HS-5 (cell line): ENCODE results near the gene PARP12.
"Not testable (repeated sequence)": the region's sequence is repeated elsewhere in the genome, so short reads cannot be mapped to it uniquely, and the experiment has no call there.

Experiments
- DNase-seq: peaks from one replicate; pipeline ENCODE4 v3.0.0-alpha.2; 2012; ENCODE audit warnings: low read depth

PARP12 gene, protein sequence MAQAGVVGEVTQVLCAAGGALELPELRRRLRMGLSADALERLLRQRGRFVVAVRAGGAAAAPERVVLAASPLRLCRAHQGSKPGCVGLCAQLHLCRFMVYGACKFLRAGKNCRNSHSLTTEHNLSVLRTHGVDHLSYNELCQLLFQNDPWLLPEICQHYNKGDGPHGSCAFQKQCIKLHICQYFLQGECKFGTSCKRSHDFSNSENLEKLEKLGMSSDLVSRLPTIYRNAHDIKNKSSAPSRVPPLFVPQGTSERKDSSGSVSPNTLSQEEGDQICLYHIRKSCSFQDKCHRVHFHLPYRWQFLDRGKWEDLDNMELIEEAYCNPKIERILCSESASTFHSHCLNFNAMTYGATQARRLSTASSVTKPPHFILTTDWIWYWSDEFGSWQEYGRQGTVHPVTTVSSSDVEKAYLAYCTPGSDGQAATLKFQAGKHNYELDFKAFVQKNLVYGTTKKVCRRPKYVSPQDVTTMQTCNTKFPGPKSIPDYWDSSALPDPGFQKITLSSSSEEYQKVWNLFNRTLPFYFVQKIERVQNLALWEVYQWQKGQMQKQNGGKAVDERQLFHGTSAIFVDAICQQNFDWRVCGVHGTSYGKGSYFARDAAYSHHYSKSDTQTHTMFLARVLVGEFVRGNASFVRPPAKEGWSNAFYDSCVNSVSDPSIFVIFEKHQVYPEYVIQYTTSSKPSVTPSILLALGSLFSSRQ

DNA sequence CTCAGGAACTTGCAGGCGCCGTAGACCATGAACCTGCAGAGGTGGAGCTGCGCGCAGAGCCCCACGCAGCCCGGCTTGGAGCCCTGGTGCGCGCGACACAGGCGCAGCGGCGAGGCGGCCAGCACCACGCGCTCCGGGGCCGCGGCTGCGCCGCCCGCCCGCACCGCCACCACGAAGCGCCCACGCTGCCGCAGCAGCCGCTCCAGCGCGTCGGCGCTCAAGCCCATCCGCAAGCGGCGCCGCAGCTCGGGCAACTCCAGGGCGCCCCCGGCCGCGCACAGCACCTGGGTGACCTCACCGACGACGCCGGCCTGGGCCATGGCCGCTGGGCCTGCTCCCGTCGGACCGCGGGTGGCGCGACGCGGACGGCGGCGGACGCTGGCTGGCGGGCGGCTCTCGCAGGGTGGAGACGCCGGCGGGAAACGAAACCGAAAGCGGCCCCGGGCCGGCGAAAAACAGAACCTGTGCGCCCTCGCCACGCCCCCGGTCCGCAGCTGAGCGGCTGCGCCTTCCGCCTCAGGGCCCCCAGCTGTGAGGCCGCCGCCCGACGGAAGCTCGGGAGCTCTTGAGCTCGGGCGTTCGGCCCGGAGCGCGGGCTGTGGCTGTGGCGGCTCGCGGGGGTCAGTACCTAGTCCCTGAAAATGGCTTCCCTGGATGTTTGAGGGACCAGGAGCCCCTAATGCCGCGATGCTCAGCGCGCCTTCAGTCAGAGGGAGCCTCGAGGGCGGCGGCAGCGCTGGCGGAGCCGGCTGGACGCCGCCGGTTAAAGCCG is at the start of gene PARP12:
TSS of gene PARP12 (minus strand) at position 424 of the 772 bp plus-strand sequence. CDS start at position 320, 104 bp downstream.
- peak; percentile 33 for DNase-seq

DNA sequence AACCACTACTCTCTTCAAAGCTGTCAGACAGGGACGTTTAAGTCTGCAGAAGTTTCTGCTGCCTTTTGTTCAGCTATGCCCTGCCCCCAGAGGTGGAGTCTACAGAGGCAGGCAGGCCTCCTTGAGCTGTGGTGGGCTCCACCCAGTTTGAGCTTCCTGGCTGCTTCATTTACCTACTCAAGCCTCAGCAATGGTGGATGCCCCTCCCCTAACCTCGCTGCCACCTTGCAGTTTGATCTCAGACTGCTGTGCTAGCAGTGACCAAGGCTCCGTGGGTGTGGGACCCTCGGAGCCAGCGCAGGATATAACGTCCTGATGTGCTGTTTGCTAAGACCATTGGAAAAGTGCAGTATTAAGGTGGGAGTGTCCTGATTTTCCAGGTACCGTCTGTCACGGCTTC is 46.0 kb upstream of the PARP12 start:
- DNase-seq = not testable (repeated sequence)

DNA sequence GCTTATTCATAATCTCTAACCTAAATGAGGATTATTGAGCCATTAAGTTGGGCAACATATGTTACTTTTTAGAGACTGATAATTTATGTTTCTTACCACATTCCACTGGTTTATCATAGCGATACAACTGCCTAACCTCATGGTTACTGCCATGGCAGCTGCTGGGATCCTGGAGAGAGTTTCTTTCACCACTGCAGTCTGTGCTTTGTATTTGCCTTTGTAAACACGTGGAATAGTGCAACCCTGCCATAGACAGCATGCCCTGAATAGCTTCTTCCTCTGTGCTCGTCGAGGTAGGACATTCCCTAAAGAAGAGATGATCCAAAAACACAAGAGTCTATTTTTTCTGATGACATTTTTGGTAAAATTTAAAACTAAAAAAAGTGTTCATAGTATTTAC is 33.7 kb upstream of the PARP12 start:
- no peak for DNase-seq

DNA sequence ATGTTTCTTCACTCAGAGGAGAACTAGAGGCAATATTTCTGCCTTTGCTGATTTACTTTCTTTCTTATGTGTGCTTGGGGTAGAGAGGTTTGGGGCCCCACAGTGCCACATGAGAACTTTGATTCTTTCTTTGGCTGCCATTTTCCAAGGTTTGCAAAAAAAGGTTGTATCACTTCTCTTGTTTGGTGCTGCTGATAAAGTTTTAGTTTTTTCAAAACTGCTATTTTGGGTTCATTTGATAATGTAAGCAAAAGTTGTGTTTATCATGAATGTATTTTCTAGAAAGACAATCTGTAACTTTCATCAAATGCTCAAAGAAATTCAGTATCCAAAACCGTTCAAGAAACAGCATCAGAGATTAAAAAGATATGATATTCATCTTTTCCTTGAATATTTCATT is 30.6 kb upstream of the PARP12 start:
- no peak for DNase-seq

GRCh38 chr7:140085447-140085846 is 22.7 kb upstream of the PARP12 start:
- DNase-seq = no peak

- DNase-seq = no peak
Observed at GRCh38 chr7:140084972-140085371, 22.2 kb upstream of the PARP12 start.

GRCh38 chr7:140084142-140084655 is 21.4 kb upstream of the PARP12 start:
- no peak for DNase-seq

DNA sequence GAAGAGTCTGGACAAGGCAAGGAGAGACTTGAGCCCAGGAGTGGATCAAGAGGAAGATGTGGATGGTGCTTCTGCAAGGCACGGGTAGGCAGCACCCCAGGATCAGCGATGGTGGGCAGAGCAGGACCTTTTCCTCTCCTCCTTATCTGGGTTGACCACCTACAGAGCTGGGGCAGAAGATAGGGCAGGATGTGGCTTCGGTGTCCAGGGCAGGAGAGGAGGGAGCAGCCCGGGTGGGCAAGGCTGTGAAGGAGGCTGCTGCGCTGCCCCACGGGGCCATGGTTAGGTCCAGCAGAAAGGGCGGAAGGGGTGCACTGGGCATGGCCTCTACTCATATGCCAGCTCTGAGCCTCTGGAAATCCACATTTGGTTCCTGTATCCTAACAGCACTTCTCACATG is 20.0 kb upstream of the PARP12 start:
- no peak for DNase-seq

GRCh38 chr7:140081774-140082425 is 19.1 kb upstream of the PARP12 start:
- DNase-seq = no peak

- DNase-seq = no peak
Observed at GRCh38 chr7:140080919-140081318, 18.2 kb upstream of the PARP12 start.

DNA sequence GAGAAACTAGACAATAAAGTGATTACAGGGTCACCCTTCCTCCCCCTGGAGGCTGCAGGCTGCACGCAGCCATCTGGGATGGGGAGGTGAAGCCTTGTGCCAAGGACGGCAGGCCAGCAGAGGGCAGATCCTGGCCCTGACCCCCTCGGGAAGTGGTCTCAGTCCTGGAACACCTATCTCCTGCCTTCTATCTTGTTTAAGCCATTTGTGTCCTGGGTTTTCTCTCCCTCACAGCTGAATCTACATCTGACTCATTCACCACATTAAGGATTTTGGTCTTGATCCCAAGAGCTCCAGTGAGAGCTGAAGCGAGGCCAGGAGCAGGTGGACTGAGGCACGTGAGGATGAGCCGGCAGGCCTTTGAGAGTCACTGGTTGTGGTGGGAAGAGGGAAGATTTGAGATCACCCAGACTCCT is 16.4 kb upstream of the PARP12 start:
- DNase-seq = peak; percentile 54

- no peak for DNase-seq
Observed at GRCh38 chr7:140078392-140078791, 15.6 kb upstream of the PARP12 start.

DNA sequence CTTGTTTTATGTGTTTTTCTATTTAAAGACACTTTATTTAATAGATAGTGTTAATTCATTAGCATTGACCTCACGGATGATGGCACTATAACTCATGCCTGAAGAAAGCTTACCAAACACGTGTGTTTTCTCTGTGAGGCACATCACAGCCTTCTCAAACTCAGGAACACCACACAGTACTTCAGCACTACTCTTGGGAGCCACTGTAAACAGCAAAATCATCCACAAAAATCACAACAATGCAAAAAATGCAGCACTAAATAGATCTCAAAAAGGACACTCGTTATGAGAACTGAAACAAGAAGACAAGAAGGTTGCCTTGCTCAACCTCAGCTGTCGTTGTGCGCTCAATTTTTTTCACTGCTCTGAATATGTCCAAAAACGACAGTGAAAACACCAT is 12.0 kb upstream of the PARP12 start:
- DNase-seq = no peak

DNA sequence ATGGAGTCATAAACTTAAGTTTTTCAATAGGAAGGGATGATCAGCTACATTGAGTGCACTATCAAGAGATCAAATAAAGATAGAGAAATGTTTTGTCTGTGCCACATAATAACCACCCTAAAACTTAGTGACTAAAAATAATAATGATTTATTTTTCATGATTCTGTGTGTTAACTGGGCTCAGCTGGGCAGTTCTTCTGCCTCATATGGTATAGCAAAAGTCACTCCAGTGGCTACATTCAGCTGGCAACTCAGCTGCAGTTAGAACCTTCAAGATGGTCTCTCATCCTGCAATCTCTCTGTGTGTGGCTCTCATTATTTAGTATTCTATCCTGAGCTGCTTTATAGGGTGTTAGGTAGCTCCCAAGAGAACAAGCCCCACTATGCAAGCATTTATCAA is 7.8 kb upstream of the PARP12 start:
- no peak for DNase-seq

DNA sequence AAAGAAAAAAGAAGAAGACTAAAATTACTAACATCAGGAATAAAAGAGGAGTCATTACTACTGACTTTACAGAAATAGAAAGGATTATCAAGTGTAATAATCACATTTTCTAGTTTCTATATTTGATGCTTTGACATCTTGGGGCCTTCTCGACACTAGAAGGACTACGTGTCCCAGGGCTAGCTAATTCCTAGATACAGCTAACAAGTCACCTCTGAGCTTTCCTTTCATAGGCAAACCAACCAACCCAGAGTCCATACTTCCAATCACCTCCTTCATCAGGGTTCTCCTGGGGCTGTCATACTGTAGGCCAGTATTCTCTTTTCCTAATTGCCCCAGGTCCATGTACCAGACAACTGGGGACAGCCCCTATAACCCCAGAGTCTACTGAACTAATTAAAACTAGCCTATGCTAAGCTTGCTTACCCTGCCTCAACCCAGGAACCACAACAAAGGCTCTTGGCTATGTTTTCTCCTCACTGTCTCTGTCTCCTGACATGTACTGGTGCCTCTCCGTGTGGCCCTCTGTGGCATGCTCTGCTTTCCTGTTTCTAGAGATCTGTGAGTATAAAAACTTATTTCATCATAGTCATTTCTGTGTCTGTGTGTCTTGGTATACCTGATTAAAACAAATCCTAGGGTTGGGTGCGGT is 6.7 kb upstream of the PARP12 start:
- no peak for DNase-seq

DNA sequence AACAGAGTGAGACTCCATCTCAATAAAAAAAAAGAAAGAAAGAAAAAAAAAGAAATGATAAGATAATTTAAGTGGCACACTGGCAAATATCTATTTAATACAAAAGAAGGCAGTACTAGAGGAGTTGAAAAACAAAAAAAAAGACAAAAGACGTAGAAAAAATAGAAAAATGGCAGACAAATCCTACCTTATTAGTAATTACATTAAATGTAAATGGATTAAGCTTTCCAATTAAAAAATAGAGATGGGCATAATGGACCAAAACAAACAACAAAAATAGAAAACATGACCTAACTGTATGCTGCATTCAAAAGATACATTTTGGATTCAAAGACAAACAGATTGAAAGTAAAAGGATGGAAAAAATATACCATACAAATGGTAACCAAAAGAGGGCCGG is 5.3 kb upstream of the PARP12 start:
- no peak for DNase-seq

DNA sequence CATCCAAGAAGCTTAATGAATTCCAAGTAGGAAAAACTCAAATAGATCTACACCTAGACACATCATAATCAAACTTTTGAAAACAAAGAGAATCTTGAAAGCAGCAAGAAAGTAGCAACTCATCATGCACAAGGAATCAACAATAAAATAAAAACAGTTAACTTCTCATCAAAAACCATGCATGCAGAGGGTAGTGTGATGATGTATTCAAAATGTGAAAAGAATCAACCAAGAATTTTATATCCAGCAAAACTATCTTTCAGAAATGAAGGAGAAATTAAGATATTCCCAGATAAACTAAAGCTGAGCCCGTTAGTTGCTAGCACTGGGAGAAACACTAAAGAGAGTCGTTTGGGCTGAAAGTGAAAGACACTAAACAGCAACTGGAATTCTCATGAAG is 4.3 kb upstream of the PARP12 start:
- no peak for DNase-seq

DNA sequence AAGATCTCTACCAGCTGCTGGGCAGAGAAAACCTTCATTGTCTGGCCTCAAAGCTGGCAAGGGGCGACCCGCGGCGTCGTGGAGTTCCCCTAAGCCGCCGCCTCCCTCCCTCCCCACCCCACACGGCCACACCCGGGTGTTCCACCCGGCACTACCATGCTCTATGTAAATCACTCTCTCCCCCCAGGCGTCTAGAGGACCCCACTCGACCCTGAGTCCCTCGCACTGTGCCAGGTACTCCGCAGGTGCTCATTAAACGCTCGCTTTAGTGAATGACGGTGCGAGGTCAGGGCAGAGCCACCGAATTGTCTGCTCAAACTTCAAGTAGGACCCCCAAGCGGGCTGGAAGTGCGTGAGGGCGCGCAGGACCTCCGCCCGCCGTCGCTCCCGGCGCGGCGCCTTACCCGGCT is 628 bp downstream of the PARP12 start:
- no peak for DNase-seq

DNA sequence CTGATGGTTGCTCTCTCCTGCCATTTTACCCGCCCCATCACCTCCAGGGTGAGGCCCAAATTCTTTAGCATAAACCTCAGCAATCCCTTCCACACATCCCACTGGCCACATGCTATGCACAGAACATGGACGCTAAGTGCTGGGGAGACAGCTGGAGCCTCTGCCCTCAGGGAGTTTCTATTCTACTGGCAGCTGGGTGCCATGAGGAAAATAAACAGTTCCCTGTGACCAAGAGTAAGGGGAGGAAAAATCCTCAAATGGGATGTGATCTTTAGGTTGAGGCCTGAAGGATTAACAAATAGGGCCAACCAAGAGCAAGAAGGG is 1.2 kb downstream of the PARP12 start:
- DNase-seq = no peak

- no peak for DNase-seq
Observed at GRCh38 chr7:140060788-140061606, 1.8 kb downstream of the PARP12 start.

DNA sequence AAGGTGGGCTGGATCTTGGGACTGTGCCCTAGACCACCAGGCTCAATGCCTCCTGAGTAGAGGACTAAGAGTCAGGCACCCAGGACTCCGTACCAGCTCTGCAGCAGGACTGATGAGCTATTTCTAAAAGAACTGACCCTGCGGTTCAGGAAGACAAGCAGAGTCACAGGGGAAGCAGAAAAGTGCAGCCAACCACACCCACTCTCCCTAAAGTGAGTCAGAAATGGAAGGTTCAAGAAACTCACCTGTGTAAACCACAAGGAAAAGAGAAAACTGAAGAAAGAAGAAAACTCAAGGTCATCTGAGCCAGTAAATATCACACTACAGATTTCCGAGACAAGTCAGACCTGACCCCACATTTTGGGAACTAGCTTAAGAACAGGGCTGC is 2.5 kb downstream of the PARP12 start:
- no peak for DNase-seq
